Activated T-cell treated with anti-CD3 and anti-CD28 coated beads, Interleukin-2, amount 50 U/mL, for 4 hours (primary cell): ENCODE measurements around the gene SLC22A15. TPM values are rescaled to one million over a fixed set of nuclear protein-coding genes. Genes with fewer than 3 reads are reported as not detected.

Experiments used
- ATAC-seq, 2 donors: fragments of 200-7000 bp; cut with Tn5 transposase; one replicate each; pipeline ENCODE4 v1.10.0; 2021
- DNase-seq: peaks from one replicate; pipeline ENCODE4 v3.0.0-alpha.2; 2020
- H3K27me3 Mint-ChIP-seq: one replicate; pipeline ENCODE4 v1.8.0; 2021; ENCODE audit warnings: low read depth, mixed read lengths
- H3K36me3 Mint-ChIP-seq: one replicate; pipeline ENCODE4 v1.8.0; 2022; ENCODE audit warnings: mixed read lengths; ENCODE audit not compliant: insufficient read depth
- H3K4me1 Mint-ChIP-seq: one replicate; pipeline ENCODE4 v1.8.0; 2021; ENCODE audit warnings: low read depth, mixed read lengths
- H3K4me3 Mint-ChIP-seq: one replicate; pipeline ENCODE4 v1.8.0; 2021; ENCODE audit warnings: mild to moderate bottlenecking, moderate library complexity, mixed read lengths
- H3K9me3 Mint-ChIP-seq: one replicate; pipeline ENCODE4 v1.8.0; 2021; ENCODE audit warnings: mixed read lengths
- total RNA-seq, 3 donors: library from RNA; stranded (reverse); gene quantifications; one replicate each; pipeline ENCODE4 v1.2.1, GENCODE V29; 2021

The SLC22A15 gene
- total RNA-seq, 3 donors from 2014 or later, result 0.05 to 0.55 (median 0.08) TPM

DNA sequence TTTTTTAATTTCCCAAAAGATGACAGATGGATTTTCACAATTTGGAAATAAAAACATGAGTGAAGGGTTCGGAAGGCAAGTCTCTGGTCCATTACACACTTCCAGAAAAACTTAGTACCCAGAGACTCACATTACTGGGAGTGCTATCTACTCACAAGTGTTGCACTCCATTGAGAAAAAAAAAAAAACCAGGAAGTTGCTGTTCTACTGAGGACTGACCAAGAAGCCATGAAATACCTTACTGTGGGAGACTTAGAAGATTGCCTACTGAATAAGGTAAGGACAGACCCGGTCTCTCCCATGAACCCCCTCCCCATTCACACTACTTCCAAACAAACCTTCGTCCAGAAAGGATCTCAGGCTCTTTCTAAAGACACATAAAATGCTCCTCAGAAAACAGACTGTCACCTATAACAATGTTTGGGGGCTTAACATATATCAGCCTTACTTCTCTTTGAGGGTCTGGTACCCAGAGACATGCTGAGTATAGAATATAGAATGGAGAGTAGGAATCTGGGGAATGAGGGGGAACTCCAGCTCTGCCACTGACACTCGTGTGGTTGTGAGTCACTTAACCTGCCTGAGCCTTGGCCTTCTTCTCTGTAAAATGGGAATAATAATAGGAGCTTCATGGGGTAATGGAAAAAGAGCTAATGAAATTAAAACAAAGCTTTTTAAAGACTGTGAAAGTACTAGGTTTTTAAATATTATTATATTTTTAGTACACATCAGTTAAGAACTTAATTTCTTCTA lies 136.3 kb downstream of the SLC22A15 start:
- no peaks in the 10 kb centered on the region for H3K36me3 Mint-ChIP-seq

DNA sequence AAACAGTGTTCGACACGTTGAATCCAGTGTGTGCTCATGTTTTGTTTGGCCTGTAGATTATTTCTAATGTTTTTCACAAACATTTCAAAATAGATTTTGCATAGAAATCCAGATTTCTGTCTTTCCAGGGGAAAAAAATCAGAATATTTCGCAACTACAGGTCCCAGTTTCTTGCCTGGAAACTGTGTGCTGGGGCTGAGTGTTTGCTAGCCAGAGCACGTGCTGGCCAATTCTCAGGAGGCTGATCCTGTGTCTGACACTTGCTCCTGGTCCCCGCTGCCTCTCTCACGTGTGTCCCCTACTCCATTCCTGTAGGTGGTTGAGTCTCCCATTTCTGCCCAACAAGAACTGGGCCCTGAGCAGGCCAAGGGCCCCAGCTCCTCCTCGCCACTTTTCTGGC lies 137.3 kb downstream of the SLC22A15 start:
- no peaks in the 10 kb centered on the region for H3K36me3 Mint-ChIP-seq
- ATAC-seq, result no peak
- DNase-seq, result no peak
- H3K27me3 Mint-ChIP-seq, result peaks cover 8% of the 10 kb centered on the region
- no peaks in the 10 kb centered on the region for H3K9me3 Mint-ChIP-seq
- no peaks in the 10 kb centered on the region for H3K4me1 Mint-ChIP-seq
- H3K4me3 Mint-ChIP-seq, result no peak overlapping the region

More for the DNA sequence above, 136.3 kb downstream of the SLC22A15 start:
- Mint-ChIP-seq H3K4me3 (no peak overlapping the region), H3K27me3 (peaks cover 11% of the 10 kb centered on the region), H3K9me3 (no peaks in the 10 kb centered on the region), H3K4me1 (no peaks in the 10 kb centered on the region)
- ATAC-seq (no peak), DNase-seq (no peak)

DNA sequence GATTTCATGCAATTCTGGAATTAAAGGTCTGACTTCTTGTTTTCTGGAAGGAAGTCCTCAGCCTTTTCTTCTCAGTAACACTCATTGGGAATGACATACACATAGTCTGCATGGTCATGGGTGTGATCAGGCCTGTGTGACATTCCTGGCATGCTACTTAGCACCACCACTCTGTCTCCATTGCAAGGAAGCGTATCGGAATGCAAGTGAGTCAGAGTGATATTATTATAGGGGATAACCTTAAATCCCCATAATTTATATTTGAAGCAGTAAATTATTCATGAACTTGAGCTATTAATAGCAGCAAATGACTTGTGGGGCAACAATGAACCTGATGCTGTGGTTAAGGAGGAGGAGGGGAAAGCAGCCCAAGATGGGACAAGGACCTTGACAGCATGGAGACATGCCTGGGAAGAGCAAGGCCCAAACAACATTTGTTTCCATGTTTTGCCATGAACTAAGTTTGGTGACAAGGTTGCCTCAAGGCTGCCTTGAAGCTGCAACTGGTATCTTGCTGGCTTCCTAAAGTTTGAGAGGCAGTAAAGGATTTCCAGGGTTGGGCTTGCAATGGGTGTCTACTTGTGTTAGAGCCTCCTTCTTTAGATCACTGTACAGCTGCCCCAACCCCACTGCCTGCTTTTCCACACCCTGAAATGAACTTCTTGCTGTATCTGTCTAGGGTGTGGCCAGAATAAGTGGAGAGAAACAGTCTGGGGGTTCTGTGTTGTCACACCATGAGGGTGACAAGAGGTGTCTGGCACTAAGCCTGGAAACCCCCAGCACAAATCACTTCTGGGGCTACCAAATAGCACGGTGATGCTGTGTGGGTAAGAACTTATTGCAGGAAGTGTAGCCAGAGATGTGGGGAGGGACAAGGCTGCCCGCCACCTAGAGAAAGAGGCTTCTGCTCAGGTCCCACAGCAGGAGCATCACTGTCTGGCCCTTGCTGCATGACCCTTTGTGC lies 139.4 kb downstream of the SLC22A15 start:
- H3K4me3 Mint-ChIP-seq, result no peak overlapping the region
- DNase-seq (no peak), ATAC-seq (no peak)
- no peaks in the 10 kb centered on the region for H3K4me1 Mint-ChIP-seq
- no peaks in the 10 kb centered on the region for H3K9me3 Mint-ChIP-seq
- no peaks in the 10 kb centered on the region for H3K36me3 Mint-ChIP-seq
- peaks cover 7% of the 10 kb centered on the region for H3K27me3 Mint-ChIP-seq

DNA sequence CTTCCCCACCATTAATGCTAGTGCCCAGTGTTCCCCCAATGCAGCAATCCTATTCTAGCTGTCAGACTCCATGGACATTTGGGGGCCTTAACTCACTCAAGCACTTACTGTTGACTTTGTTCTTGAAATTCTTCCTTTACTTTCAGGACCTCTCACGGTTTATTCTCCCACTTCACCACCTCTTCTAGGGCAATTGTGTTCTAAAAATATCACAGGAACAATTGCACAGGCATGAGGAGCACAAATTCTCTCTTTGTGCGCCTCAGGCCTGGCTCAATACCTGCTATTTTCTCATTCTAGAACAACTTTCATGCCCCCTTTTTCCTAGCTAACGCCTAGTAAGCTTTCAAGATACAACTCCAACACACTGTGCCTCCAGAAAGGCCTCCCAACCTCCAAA lies 142.2 kb downstream of the SLC22A15 start:
- Mint-ChIP-seq H3K4me1 (no peaks in the 10 kb centered on the region), H3K9me3 (no peaks in the 10 kb centered on the region), H3K27me3 (peaks cover 14% of the 10 kb centered on the region), H3K36me3 (no peaks in the 10 kb centered on the region), H3K4me3 (no peak overlapping the region)
- DNase-seq (no peak), ATAC-seq (no peak)

Other genes starting within 250 kb of the SLC22A15 start
- gene CASQ2, start 207.8 kb upstream of the SLC22A15 start, total RNA-seq, result not detected
- not detected for gene NHLH2, start 135.4 kb upstream of the SLC22A15 start, total RNA-seq
- gene MAB21L3, start 134.9 kb downstream of the SLC22A15 start, total RNA-seq, result not detected